ENCODE results near the gene ADPRHL1.

The ADPRHL1 gene

DNA sequence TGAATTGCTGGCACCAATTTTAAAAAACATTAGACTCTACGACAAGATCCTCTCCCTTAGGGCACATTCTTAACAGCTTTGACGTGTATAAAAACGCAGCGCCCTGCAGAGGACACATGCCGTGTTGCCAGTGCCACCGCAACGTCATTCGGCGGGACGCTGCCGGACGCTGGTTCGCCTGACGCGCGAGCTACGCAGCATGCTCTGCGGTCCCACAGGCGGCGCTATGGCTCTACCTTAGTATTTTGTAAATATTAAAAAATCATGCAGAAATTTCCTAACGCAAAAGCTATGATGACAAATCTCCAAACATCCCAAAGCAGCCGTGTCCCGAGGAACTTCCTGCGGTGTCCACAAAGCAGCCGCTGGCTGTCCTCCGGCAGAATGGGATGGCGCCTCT is 4.2 kb upstream of the ADPRHL1 start:
- H3F3A ChIP-seq (ENCODE audit: control insufficient read depth, insufficient read depth): peaks cover 4% of the 10 kb centered on the region; the same call in 1 of the 2 replicates
- no peaks in the 10 kb centered on the region for H3K9me2 ChIP-seq (replicated peaks; ENCODE audit: control insufficient read depth, low read length)
- H3K4me1 ChIP-seq (ENCODE audit: control insufficient read depth, low read length): no peaks in the 10 kb centered on the region
- TF ChIP-seq, protein P1, sequence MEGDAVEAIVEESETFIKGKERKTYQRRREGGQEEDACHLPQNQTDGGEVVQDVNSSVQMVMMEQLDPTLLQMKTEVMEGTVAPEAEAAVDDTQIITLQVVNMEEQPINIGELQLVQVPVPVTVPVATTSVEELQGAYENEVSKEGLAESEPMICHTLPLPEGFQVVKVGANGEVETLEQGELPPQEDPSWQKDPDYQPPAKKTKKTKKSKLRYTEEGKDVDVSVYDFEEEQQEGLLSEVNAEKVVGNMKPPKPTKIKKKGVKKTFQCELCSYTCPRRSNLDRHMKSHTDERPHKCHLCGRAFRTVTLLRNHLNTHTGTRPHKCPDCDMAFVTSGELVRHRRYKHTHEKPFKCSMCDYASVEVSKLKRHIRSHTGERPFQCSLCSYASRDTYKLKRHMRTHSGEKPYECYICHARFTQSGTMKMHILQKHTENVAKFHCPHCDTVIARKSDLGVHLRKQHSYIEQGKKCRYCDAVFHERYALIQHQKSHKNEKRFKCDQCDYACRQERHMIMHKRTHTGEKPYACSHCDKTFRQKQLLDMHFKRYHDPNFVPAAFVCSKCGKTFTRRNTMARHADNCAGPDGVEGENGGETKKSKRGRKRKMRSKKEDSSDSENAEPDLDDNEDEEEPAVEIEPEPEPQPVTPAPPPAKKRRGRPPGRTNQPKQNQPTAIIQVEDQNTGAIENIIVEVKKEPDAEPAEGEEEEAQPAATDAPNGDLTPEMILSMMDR (IDR thresholded peaks at IDR 0.05; ENCODE audit: low read depth, low read length, poor library complexity, severe bottlenecking): no peak
- no peak for TF ChIP-seq EZH2phosphoT487 (IDR thresholded peaks at IDR 0.05; ENCODE audit: borderline replicate concordance, low read length)
- H3K4me2 ChIP-seq (ENCODE audit: low read length): no peak overlapping the region
- no peak overlapping the region for H3K4me3 ChIP-seq (ENCODE audit: low read length)
- no peaks in the 10 kb centered on the region for H4K20me1 ChIP-seq (ENCODE audit: control insufficient read depth, insufficient read depth, low read depth, low read length)
- H3K36me3 ChIP-seq (ENCODE audit: control insufficient read depth, low read length): peaks cover 62% of the 10 kb centered on the region
- H3K79me2 ChIP-seq (ENCODE audit: control insufficient read depth, low read length): no peaks in the 10 kb centered on the region
- H3K27ac ChIP-seq (ENCODE audit: low read depth, low read length): no peak overlapping the region
- H3K9me3 ChIP-seq (ENCODE audit: control insufficient read depth, insufficient read depth, low read length): no peaks in the 10 kb centered on the region
- no peaks in the 10 kb centered on the region for H3K27me3 ChIP-seq (ENCODE audit: control insufficient read depth, low read length)

DNA sequence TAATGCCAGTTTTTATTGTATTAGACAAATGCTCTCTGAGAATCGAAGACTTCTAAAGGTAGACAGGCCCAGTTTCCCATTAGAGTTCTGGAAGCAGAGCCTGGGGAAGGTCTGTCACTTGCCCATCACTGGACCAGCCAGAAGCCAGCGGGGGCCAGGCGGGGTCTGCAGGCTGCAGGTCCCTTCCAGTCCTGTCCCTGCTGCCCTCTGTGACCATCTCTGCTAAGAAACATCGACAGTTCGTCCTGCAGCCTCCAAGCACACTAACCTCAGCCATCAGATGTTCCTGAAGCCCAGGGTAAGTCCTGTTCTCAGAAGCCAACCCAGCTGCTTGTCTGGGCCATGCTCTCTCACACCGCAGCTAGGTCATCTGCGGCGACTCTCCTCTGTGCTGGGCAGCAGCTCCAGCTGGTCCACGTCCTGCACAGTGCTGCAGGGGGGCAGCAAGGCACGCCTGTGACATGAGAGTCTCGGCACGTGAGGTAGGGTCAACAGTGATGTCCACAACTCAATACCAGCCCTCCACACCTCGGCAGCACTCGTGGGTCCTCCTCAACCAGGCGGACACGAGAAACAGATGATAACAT is 2.9 kb upstream of the ADPRHL1 start:
- no peaks in the 10 kb centered on the region for H4K20me1 ChIP-seq (ENCODE audit: control insufficient read depth, insufficient read depth, low read depth, low read length)
- H3K36me3 ChIP-seq (ENCODE audit: control insufficient read depth, low read length): peaks cover 60% of the 10 kb centered on the region
- H3K4me3 ChIP-seq (ENCODE audit: low read length): no peak overlapping the region
- H3K9me2 ChIP-seq (replicated peaks; ENCODE audit: control insufficient read depth, low read length): no peaks in the 10 kb centered on the region
- no peak overlapping the region for H3K27ac ChIP-seq (ENCODE audit: low read depth, low read length)
- TF ChIP-seq, protein P1 (IDR thresholded peaks at IDR 0.05; ENCODE audit: low read depth, low read length, poor library complexity, severe bottlenecking): no peak
- no peak for TF ChIP-seq EZH2phosphoT487 (IDR thresholded peaks at IDR 0.05; ENCODE audit: borderline replicate concordance, low read length)
- peaks cover 8% of the 10 kb centered on the region for H3F3A ChIP-seq (ENCODE audit: control insufficient read depth, insufficient read depth)
- H3K79me2 ChIP-seq (ENCODE audit: control insufficient read depth, low read length): no peaks in the 10 kb centered on the region
- H3K27me3 ChIP-seq (ENCODE audit: control insufficient read depth, low read length): no peaks in the 10 kb centered on the region
- H3K4me2 ChIP-seq (ENCODE audit: low read length): no peak overlapping the region
- no peaks in the 10 kb centered on the region for H3K9me3 ChIP-seq (ENCODE audit: control insufficient read depth, insufficient read depth, low read length)
- H3K4me1 ChIP-seq (ENCODE audit: control insufficient read depth, low read length): peaks cover 7% of the 10 kb centered on the region

- Histone ChIP-seq H3K27me3 (ENCODE audit: control insufficient read depth, low read length) (no peaks in the 10 kb centered on the region), H3K4me2 (ENCODE audit: low read length) (no peak overlapping the region), H3K9me3 (ENCODE audit: control insufficient read depth, insufficient read depth, low read length) (no peaks in the 10 kb centered on the region), H3K36me3 (ENCODE audit: control insufficient read depth, low read length) (peaks cover 52% of the 10 kb centered on the region), H3K27ac (ENCODE audit: low read depth, low read length) (no peak overlapping the region), H4K20me1 (ENCODE audit: control insufficient read depth, insufficient read depth, low read depth, low read length) (no peaks in the 10 kb centered on the region), H3K9me2 (replicated peaks; ENCODE audit: control insufficient read depth, low read length) (no peaks in the 10 kb centered on the region), H3K4me3 (ENCODE audit: low read length) (no peak overlapping the region), H3K79me2 (ENCODE audit: control insufficient read depth, low read length) (no peaks in the 10 kb centered on the region), H3F3A (ENCODE audit: control insufficient read depth, insufficient read depth) (peaks cover 10% of the 10 kb centered on the region), H3K4me1 (ENCODE audit: control insufficient read depth, low read length) (peaks cover 14% of the 10 kb centered on the region)
- no peak for TF ChIP-seq EZH2phosphoT487 (IDR thresholded peaks at IDR 0.05; ENCODE audit: borderline replicate concordance, low read length)
- TF ChIP-seq, protein P1 (IDR thresholded peaks at IDR 0.05; ENCODE audit: low read depth, low read length, poor library complexity, severe bottlenecking): no peak
Observed at GRCh38 chr13:113455384-113455783, 2.1 kb upstream of the ADPRHL1 start.
